ENCODE results near the gene SEC24D. TPM values are rescaled to one million over a fixed set of nuclear protein-coding genes. Genes with fewer than 3 reads are reported as not detected.

Gene SEC24D
- total and polyA plus RNA-seq, 2 experiments from 2014 or later, result 37.6 to 94.8 TPM

GRCh38 chr4:118756429-118756828, 79.5 kb downstream of the SEC24D start:
- Mint-ChIP-seq H3K27me3 (ENCODE audit: insufficient read depth, low read depth, poor library complexity) (no peaks in the 10 kb centered on the region), H3K4me3 (no peak overlapping the region), H3K36me3 (ENCODE audit: low read depth) (peaks cover 14% of the 10 kb centered on the region), H3K27ac (peak overlapping the region; percentile 70), H3K9me3 (no peaks in the 10 kb centered on the region), H3K4me1 (peaks cover 20% of the 10 kb centered on the region; the same call in 2 of the 3 replicates)
- Histone ChIP-seq H3K9me2 (ENCODE audit: insufficient read depth) (no peaks in the 10 kb centered on the region), H2AFZ (no peak overlapping the region), H3K4me2 (no peak overlapping the region), H3K27me3 (ENCODE audit: insufficient read depth) (no peaks in the 10 kb centered on the region), H3K27ac (ENCODE audit: low read depth) (peak overlapping the region; percentile 12; the same call in 1 of the 2 replicates), H4K20me1 (replicated peaks; ENCODE audit: insufficient read depth) (no peaks in the 10 kb centered on the region), H3K36me3 (ENCODE audit: insufficient read depth) (peaks cover 14% of the 10 kb centered on the region; the same call in 1 of the 2 replicates), H3K4me3 (no peak overlapping the region), H3F3A (replicated peaks; ENCODE audit: low read depth) (no peaks in the 10 kb centered on the region; the same call in 1 of the 2 replicates), H3K79me2 (replicated peaks; ENCODE audit: insufficient read depth) (no peaks in the 10 kb centered on the region), H3K4me1 (ENCODE audit: insufficient read depth) (peaks cover 10% of the 10 kb centered on the region)
- ATAC-seq (no peak), DNase-seq (ENCODE audit: low spot score) (no peak)
- TF ChIP-seq POLR2AphosphoS5 (IDR thresholded peaks at IDR 0.05; ENCODE audit: low read depth), result no peak
- TF ChIP-seq ETS1 (IDR thresholded peaks at IDR 0.05), result no peak

- H3K4me1 ChIP-seq (ENCODE audit: insufficient read depth), result peaks cover 10% of the 10 kb centered on the region
- TF ChIP-seq EZH2 (IDR thresholded peaks at IDR 0.05; ENCODE audit: low read depth, unreplicated experiment), result no peak
- TF ChIP-seq STAT1 (IDR thresholded peaks at IDR 0.05; ENCODE audit: unreplicated experiment), result no peak
- no peak for TF ChIP-seq CTCF (conservative IDR thresholded peaks at IDR 0.05; ENCODE audit: low read depth in 2 of 2)
- no peak for TF ChIP-seq POLR2AphosphoS5 (IDR thresholded peaks at IDR 0.05; ENCODE audit: low read depth)
- TF ChIP-seq ZNF114 (CRISPR knock-in tag; IDR thresholded peaks at IDR 0.05), result no peak
- no peak for TF ChIP-seq EZH2phosphoT487 (IDR thresholded peaks at IDR 0.05; ENCODE audit: unreplicated experiment)
- no peak for TF ChIP-seq JUNB (IDR thresholded peaks at IDR 0.05; ENCODE audit: unreplicated experiment)
- no peak for TF ChIP-seq NANOG (IDR thresholded peaks at IDR 0.05; ENCODE audit: borderline replicate concordance)
- TF ChIP-seq ZNF462 (CRISPR knock-in tag; IDR thresholded peaks at IDR 0.05), result no peak
- TF ChIP-seq CREB1 (CRISPR knock-in tag; IDR thresholded peaks at IDR 0.05; ENCODE audit: low read depth), result no peak
- H3K27me3 ChIP-seq (ENCODE audit: insufficient read depth), result no peaks in the 10 kb centered on the region
- Mint-ChIP-seq H3K27ac (peak overlapping the region; percentile 70), H3K4me1 (peaks cover 20% of the 10 kb centered on the region; the same call in 2 of the 3 replicates), H3K36me3 (ENCODE audit: low read depth) (peaks cover 18% of the 10 kb centered on the region), H3K9me3 (no peaks in the 10 kb centered on the region), H3K27me3 (ENCODE audit: insufficient read depth, low read depth, poor library complexity) (no peaks in the 10 kb centered on the region), H3K4me3 (no peak overlapping the region)
- no peak overlapping the region for H3K4me3 ChIP-seq
- no peaks in the 10 kb centered on the region for H3K79me2 ChIP-seq (replicated peaks; ENCODE audit: insufficient read depth)
- DNase-seq (ENCODE audit: low spot score), result no peak
- H4K20me1 ChIP-seq (replicated peaks; ENCODE audit: insufficient read depth), result no peaks in the 10 kb centered on the region
- H3K9me2 ChIP-seq (ENCODE audit: insufficient read depth), result no peaks in the 10 kb centered on the region
- H3K4me2 ChIP-seq, result no peak overlapping the region
- H3K27ac ChIP-seq (ENCODE audit: low read depth), result peak overlapping the region; percentile 2; the same call in 1 of the 2 replicates
- peaks cover 17% of the 10 kb centered on the region; the same call in 1 of the 2 replicates for H3K36me3 ChIP-seq (ENCODE audit: insufficient read depth)
- no peaks in the 10 kb centered on the region; the same call in 1 of the 2 replicates for H3F3A ChIP-seq (replicated peaks; ENCODE audit: low read depth)
- H2AFZ ChIP-seq, result no peak overlapping the region
- no peak for ATAC-seq
Observed at GRCh38 chr4:118755438-118756226, 80.3 kb downstream of the SEC24D start.
